Prostate gland (tissue), 2 donors: ENCODE results near the gene CENPB.

ENCODE experiments used
- CTCF ChIP-seq, 4 experiments: fragments of 200-600 bp in 2 of 4; fragments of 450-650 bp in 2 of 4; sonication (generic) in 2 of 4; IDR thresholded peaks; 1 replicate in 3 of 4; 2 replicates in 1 of 4; pipeline ENCODE4 v1.5.1; 2016 to 2019; ENCODE audit warnings: antibody characterized with exemption in 4 of 4, mild to moderate bottlenecking in 2 of 4, moderate library complexity in 2 of 4
- POLR2A ChIP-seq: fragments of 450-650 bp; IDR thresholded peaks from one replicate; pipeline ENCODE4 v1.6.1; 2016; ENCODE audit warnings: antibody characterized with exemption, mild to moderate bottlenecking

- TF ChIP-seq POLR2A (no peak), CTCF (IDR thresholded peaks at IDR 0.05) (no peak)
These were observed 2.2 kb downstream of the CENPB start for GRCh38 chr20:3784216-3784853.
